T-helper 9 cell (primary cell): ENCODE data around the gene KANTR.

Experiments
- DNase-seq: peaks from one replicate; pipeline ENCODE4 v3.0.0-alpha.2; 2020

KANTR gene

DNA sequence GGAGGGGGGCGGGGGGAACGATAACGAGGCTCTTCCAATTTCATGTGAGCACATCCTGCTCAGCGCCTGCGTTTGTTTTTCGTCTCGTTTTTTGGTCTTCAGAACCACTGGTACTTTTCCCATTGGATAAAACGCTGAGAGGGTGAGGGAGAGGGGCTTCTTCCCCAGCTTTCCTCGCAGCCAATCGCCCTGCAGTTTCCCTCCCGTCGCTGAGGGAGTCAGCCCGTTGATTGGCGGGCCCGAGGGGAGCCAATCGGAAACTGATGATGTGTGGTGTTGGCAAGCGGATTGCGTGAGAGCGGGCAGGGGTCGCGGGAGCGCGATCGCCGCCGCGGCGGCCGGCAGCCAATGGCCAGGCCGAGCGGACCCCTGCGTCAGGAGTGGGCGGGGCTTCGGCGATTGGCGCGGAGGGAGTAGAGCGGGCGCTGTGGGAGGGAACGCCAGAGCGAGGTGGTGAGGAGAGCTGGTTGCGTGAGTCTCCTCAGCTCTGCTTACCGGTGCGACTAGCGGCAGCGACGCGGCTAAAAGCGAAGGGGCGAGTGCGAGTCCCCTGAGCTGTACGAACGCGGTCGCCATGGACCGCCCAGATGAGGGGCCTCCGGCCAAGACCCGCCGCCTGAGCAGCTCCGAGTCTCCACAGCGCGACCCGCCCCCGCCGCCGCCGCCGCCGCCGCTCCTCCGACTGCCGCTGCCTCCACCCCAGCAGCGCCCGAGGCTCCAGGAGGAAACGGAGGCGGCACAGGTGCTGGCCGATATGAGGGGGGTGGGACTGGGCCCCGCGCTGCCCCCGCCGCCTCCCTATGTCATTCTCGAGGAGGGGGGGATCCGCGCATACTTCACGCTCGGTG is 11.8 kb upstream of the KANTR start, which contains the start of gene TSPYL2:
Gene TSPYL2, plus strand, starts transcription at position 443 of the 848 bp plus-strand sequence. Its CDS starts 132 bp downstream, at position 575.
- peak; percentile 88 for DNase-seq

DNA sequence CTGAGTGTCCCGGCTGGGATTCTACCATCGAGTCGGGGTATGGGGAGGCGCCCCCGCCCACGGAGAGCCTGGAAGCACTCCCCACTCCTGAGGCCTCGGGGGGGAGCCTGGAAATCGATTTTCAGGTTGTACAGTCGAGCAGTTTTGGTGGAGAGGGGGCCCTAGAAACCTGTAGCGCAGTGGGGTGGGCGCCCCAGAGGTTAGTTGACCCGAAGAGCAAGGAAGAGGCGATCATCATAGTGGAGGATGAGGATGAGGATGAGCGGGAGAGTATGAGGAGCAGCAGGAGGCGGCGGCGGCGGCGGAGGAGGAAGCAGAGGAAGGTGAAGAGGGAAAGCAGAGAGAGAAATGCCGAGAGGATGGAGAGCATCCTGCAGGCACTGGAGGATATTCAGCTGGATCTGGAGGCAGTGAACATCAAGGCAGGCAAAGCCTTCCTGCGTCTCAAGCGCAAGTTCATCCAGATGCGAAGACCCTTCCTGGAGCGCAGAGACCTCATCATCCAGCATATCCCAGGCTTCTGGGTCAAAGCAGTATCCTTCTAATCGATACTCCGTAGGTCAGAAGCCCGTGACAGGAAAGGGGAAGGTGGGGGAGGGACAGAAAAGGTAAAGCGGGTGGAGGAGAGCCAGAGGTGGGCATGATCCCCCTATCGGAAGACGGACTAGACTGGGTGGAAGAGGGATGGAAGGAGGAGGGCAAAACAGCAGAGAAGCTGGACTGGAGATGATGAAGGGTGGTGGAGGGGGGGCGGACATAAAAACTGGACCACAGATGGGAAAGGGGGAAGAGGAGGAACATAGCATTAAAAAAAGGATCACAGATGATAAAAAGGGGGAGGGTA is 10.9 kb upstream of the KANTR start:
- DNase-seq: no peak

DNA sequence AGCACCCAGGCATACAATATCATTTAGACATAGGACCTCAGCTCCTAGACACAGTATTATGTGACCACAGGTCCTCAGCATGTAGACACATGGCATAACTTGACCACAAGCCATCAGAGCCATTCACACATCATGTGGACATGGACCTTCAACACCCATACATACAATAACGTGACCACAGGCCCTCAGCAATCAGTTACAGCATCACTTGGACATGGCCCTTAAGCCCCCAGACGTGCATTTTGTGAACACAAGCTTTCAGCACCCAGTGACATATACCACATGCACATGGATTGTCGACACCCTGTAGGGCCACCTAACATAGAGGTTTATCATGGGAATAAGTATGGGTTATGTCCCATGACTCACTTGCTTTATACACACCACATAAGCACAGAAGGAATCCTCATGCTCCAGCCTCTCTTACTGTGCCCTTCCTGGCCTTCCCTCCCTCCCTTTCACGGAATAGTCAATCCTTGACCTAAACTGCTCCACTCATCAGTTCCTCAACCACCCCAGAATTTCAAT is 9.8 kb upstream of the KANTR start:
- no peak for DNase-seq

DNA sequence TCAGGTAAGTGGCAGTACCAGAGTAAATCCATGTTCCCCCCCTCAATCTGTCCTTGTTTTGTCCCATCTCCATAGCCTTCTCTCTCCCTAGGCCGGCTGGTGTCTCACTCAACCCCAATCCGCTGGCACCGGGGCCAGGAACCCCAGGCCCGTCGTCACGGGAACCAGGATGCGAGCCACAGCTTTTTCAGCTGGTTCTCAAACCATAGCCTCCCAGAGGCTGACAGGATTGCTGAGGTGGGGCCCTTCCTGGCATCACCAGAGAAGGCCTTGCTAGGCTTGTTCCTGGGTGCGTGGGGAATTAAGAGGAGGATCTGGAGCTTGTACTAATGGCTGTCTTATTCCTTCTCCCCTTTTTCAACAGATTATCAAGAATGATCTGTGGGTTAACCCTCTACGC is 9.1 kb upstream of the KANTR start:
- no peak for DNase-seq

DNA sequence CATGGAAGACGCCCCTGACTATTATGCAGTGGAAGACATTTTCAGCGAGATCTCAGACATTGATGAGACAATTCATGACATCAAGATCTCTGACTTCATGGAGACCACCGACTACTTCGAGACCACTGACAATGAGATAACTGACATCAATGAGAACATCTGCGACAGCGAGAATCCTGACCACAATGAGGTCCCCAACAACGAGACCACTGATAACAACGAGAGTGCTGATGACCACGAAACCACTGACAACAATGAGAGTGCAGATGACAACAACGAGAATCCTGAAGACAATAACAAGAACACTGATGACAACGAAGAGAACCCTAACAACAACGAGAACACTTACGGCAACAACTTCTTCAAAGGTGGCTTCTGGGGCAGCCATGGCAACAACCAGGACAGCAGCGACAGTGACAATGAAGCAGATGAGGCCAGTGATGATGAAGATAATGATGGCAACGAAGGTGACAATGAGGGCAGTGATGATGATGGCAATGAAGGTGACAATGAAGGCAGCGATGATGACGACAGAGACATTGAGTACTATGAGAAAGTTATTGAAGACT is 8.2 kb upstream of the KANTR start:
- DNase-seq: no peak

DNA sequence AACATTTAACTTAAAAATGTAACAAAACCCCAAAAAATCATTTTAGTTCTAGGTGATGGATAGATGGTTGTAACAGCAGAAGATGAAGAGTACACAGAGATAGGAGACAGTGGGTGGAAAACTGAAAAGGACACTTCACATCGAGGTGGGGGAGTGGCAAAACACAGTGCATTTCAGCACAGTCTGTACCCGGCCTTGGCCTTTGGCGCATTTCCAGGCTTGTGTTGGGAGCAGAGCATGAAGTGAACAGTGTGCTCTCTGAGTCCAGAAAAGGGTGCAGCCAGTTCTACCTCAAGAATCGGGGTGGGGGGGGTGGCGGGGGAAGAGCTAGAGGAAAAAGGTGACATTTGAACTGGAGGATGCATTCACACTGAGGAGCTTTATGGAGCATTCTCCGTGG is 7.5 kb upstream of the KANTR start:
- DNase-seq: no peak

DNA sequence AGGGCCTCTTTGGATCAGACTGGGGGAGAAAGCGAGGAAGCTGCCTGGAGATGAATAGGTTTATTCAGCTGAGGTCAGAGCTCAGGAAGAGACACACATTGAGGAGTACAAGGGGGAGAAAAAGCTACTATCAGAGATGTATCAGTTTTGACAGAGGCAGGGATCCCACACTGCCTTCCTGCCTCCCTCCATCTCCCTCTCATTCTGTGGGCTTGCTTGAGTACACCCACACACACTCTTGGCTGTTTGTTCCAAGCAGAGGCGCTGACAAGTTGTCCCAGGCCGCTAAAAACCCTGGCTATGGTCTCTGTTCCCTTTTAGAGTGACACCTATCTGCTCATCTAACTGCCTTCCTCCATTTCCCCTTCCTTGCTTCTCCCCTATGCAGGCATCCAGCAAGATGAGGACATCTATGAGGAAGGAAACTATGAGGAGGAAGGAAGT is 6.5 kb upstream of the KANTR start:
- DNase-seq: no peak

DNA sequence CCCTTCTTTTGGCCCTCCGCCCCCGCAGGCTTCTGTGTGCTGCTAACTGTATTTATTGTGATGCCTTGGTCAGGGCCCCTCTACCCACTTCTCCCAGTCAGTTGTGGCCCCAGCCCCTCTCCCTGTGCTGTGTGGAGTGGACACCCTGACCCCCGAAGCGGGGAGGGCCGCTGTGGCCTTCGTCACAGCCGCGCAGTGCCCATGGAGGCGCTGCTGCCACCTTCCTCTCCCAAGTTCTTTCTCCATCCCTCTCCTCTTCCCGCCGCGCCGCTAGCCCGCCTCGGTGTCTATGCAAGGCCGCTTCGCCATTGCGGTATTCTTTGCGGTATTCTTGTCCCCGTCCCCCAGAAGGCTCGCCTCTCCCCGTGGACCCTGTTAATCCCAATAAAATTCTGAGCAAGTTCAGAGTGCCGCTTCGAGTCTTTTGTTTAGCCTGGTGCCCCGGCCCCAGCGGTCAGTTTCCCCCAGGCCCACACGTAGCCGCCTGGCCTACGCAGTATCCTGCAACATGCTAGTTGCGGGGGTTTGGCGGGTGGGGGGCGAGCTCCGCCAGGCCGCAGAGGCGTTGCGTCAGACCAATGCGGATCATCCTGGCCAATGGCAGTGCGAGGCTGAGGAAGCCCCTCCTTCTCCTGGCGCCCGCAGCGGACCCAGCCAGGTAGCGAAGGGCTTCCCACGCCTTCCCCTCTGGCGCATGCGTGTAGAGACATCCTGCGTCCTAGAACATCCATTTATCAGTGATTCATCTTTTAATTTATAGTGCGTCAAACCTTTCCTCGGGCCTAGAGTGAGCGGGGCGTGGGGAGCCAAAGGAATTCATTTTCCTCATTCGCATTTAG is 5.6 kb upstream of the KANTR start:
- peak; percentile 66 for DNase-seq

DNA sequence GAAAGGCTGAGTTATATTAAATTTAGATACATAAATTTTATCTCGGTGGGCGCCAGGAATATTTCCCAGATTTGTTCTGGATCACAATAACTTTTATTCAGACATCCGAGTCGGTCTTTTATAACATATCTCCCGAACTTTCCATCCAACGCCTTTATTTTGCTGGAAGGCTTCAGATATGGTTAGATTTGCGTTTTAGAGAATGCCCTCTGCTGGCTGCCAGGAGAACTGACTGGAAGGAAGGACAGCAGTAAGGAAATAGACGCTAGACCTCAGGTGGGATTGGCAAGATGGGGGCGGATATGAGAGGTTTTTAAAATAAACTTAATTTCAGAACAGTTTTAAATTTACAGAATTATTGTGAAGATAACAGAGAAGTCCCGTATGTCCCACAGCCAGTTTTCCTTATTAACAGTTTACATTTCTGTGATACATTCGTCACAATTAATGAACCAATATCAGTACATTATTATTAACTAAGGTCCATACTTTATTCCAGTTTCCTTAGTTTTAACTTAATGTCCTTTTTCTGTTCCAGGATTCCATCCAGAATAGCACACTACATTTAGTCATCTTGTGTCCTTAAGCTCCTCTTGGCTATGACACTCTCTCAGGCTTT is 4.6 kb upstream of the KANTR start:
- DNase-seq: no peak

DNA sequence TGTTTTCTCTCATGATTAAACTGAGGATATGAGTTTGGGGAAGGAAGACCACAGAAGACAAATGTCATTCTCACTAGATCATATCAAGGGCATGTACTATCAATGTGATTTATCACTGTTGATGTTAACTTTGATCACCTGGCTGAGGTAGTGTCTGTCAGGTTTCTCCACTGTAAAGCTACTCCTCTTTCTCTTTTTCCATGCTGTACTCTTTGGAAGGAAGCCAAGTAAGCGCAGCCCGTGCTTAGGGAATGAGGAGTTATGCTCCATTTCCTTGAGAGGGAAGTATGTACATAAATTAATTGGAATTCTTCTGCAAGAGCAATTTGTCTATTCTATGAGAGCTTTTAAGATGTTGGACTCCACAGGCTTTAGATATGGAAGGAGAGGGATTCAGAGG is 4.0 kb upstream of the KANTR start:
- DNase-seq: no peak

DNA sequence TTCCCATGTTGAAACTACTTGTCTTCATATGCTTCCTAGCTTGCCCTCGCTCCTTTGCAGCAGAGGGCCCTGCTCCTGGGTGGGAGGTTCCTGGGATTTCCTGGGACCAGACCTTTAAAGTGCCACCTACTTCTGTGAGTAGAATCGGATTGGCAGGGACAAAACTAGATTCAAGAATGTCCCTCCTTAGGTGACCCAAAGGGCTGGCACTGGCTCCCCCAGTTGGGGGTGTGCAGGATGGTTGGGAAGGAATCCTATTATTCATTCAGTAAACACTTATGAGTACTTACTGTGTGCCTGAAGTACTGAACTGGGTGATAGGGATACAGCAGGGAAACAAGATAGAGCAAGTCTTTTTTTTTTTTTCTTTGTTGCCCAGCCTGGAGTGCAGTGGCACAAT is 2.6 kb upstream of the KANTR start:
- DNase-seq: no peak

DNA sequence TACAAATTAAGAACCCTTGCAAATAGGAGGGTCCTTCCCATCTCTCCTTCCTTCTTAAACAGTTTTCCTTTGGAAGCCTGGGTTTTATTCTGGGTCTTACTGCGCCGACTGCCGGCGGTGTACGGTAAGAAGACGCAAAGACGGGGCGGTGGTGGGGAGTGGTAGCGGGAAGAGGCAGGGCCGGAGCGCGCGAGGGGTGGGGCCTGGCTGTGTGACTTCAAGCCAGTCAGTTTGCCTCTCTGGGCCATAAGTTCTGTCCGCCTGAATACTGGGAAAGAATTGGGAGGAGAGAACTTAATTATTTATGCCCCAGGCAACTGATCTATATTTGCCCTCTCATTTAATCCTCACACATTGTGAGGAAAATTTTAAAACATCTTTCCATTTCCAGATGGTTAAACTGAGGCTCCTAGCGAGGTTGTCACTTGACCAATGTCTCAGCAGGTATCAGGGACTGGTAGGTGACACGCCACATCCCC is 726 bp upstream of the KANTR start:
- DNase-seq: peak; percentile 66

DNA sequence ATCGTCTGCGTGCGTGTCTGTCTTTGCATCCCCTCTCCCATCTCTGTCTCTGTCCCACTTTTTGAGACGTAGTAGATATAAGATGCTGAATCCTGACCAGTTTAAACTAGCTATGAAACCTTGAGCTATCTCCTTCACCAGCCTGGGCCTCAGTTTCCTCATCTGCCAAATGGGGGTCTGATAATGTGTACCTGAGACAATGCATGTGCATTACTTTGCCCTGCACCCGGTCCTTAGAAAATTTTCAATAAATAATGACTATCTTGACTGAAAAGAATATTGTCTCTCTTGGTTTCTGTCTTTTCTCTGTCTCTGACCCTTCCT is 602 bp downstream of the KANTR start:
- DNase-seq: no peak

DNA sequence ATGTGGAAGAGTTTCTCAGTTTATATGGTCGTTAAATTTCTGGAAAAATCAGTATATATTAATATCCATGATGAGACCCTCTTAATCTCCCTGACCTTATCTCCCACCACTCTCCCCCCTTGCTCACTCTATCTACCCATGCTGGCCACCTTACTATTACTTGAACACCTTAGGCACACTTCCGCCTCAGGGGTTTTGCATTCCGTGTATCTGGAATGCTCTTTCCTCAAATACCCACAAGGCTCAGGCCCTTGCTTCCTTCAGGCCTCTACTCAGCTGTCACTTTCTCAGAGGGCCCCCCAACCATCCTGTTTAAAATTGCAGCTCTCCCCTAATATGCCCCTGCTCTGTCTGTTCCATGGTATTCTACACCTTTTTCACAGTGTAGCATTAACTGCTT is 1.9 kb downstream of the KANTR start:
- no peak for DNase-seq

DNA sequence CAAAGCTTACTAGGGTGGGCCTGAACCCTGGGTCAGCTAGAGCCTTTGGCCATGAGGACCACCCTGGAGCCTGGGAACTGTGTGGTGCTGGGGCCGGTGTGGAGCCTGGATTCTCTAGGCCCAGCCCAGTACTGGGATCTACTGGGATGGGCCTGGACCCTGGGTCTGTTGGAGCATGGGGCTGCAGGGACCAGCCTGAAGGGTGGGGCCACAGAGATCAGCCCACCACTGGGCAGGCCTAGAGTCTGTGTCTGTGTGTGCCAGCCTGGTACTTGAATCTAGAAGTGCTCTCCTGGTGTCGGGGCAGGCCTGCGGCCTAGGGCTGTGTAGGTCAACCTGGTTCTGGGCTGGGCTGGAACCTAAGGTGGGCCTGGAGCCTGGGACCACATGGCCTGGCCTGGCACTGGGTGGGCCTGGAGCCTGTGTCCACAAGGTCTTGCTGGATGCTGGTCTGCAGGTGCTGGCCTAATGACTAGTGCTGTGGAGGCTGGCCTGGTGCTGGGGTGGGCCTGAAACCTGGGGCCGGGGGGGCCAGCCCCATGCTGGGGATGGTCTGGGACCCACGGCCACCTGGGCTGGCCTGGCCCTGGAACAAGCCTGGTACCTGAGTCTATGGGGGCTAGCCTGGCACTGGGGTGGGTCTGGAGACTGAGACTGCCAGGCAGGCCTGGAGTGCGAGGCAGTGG is 21.1 kb downstream of the KANTR start:
- no peak for DNase-seq

DNA sequence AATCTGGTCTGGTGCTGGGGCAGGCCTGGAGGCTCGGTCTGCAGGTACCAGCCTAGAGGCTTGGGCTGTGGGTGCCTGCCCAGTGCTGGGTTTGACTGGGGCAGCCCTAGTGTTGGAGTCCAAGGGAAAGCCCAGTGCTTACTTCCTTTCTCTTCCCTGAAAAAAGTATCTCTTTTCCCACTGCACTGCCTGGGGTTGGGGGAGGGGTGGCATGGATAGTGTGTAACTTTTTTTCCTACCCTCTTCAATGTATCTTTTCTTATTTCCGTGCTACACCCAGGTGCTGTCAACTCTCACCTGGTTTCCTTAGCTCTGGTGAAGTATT is 21.6 kb downstream of the KANTR start:
- DNase-seq: no peak

DNA sequence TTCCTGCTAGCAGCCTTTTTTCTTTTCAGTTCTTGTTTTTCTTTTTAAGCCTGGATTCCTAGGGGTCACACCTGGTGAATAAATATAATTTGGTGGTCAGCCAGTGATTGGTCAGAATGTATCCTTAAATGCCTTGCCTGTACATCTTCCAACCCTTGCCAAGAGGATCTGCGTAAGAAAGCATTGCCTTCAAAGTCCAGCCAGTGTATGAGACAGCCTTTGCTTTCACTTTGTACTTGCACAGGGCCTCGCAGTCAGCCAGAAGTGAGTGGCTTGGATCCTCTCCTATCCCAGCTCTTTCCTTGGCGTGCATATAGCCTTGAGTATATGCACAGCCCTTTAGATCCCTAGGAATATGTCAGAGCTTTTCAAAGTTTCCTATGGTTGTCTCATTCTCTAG is 22.2 kb downstream of the KANTR start:
- no peak for DNase-seq

DNA sequence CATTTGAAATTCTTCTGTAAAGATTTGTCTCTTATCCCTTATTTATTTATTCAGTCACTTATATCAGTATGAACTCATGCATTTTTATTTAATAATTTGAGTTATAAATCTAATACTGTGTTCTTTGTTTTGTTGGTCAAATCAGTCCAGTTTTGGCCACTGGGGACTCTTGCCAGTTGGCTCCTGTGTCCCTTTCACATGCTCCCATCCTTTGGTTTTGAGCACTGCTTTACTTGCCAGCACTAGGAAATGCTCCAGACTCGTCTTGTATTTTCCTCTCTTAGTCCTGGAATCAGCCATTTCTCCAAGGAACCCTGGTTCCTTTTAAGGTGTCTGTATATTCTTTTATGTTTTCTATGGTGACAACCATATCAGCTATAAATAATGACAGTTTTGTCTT is 28.1 kb downstream of the KANTR start:
- DNase-seq: no peak

DNA sequence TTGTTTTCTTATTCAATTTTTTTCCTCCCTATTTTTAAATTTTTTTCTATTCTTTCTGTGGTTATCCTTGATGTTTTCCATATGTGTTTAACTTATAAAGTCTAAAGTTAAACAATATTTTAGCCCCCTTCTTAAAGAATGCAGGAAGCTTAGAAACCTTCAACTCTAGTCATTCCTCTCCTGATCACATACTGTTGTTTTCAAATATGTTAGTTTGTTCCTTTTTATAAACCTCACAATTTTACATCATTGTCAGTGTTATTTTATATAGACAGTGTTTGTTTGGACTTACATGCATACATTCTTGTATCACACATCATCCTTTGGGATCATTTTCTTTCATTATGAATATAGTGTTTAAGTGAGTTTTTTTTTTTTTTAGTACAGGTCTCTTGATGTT is 31.6 kb downstream of the KANTR start:
- DNase-seq: no peak

DNA sequence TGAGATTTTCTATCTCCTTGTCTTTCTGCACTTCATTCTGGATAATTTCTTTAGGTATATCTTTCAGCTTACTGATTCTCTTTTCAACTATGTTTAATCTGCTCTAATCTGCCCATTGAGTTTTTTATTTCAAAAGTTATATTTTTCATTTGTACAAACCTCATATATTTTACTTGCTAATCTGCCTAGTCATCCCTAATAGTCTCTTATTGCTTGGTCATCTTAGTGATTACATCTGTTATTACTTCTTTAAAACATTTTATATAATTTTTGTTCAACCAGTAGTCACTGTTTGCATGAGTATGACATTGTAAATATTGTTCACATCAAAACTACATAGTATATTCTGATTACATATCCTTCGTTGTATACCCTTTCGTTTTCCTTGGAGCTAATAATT is 32.4 kb downstream of the KANTR start:
- no peak for DNase-seq

DNA sequence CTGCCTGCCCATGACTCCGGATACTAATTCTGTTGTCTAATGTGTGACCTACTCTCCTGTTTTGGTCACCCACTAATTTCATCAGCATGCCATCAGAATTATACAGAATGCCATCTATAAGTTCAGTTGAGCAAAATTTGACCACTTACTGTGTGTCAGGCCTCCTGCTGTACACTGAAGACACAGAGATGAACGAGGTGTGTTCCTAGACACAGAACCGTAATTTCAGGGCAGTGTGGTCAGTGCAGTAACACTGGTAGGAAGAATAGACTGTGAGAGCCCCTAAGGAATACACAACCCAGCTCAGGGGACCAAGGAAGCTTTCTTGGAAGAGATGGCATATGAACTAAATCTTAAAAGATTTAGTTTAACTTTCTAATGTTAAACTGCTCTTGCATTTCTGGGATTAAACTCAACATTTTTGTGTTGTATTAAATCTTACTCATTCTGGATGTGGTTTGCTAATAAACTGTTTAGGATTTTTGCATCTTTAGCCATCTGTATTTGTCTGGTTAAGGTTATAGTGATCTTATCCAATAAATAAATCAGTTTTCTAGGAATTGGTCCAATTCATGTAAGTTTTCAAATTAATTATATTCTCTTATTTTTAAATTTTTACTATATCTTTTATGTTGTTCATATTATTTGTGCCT is 34.3 kb downstream of the KANTR start:
- no peak for DNase-seq
